PC-3 (cell line): Measurements from ENCODE around the gene PNPT1. TPM values are rescaled to one million over a fixed set of nuclear protein-coding genes. Genes with fewer than 3 reads are reported as not detected.
"Not testable (repeated sequence)": the region's sequence is repeated elsewhere in the genome, so short reads cannot be mapped to it uniquely, and the experiment has no call there.

Experiments used
- ATAC-seq: fragments of 200-7000 bp; cut with Tn5 transposase; 2 replicates; pipeline ENCODE4 v1.9.1; 2020; ENCODE audit warnings: mild to moderate bottlenecking, moderate library complexity
- BruUV-seq: library from RNA; stranded (reverse); fragments of 400-500 nt; replicated peaks from 2 replicates; lab custom pipeline; 2021; lab: Mats Ljungman, UMichigan
- CTCF ChIA-PET: fragments of 300-600 bp; sonication (Branson Sonifier 250); formaldehyde crosslinking; loops from one replicate; lab custom pipeline; 2022; ENCODE audit warnings: antibody characterized with exemption; lab: Charles Lee
- POLR2A ChIA-PET: fragments of 300-600 bp; sonication (Branson Sonifier 250); formaldehyde crosslinking; loops from one replicate; lab custom pipeline; 2022; ENCODE audit warnings: antibody characterized with exemption; ENCODE audit not compliant: unreplicated experiment; lab: Charles Lee
- DNase-seq: peaks from one replicate; pipeline ENCODE4 v3.0.0-alpha.2; 2015
- H2AFZ ChIP-seq: fragments of 300-600 bp; sonication (generic); 2 replicates; pipeline ENCODE4 v1.6.0; 2016; ENCODE audit warnings: antibody characterized with exemption, low read length
- H3F3A ChIP-seq: fragments of 300-600 bp; sonication (generic); one replicate; pipeline ENCODE4 v1.6.0; 2017; ENCODE audit warnings: antibody characterized with exemption, low read length, control low read depth, mild to moderate bottlenecking; ENCODE audit not compliant: unreplicated experiment
- H3K27ac ChIP-seq: fragments of 300-600 bp; sonication (generic); 2 replicates; pipeline ENCODE4 v1.5.1; 2016; ENCODE audit warnings: mild to moderate bottlenecking, low read length
- H3K27me3 ChIP-seq: fragments of 300-600 bp; sonication (generic); 2 replicates; pipeline ENCODE4 v1.6.1; 2016; ENCODE audit warnings: low read length, mixed read lengths
- H3K36me3 ChIP-seq: fragments of 300-600 bp; sonication (generic); 2 replicates; pipeline ENCODE4 v1.6.1; 2016; ENCODE audit warnings: low read depth, mixed run types, low read length, mixed read lengths
- H3K4me1 ChIP-seq: fragments of 300-600 bp; sonication (generic); 2 replicates; pipeline ENCODE4 v1.5.1; 2016; ENCODE audit warnings: low read length; ENCODE audit not compliant: insufficient read depth
- H3K4me2 ChIP-seq: fragments of 300-600 bp; sonication (generic); 2 replicates; pipeline ENCODE4 v1.6.0; 2016; ENCODE audit warnings: low read length
- H3K4me3 ChIP-seq: fragments of 300-600 bp; sonication (generic); 2 replicates; pipeline ENCODE4 v1.5.1; 2016; ENCODE audit warnings: mild to moderate bottlenecking, low read length, mixed read lengths
- H3K79me2 ChIP-seq: fragments of 300-600 bp; sonication (generic); 2 replicates; pipeline ENCODE4 v1.6.1; 2017; ENCODE audit warnings: low read length, mixed read lengths
- H3K9ac ChIP-seq: fragments of 300-600 bp; sonication (generic); 2 replicates; pipeline ENCODE4 v1.6.0; 2016; ENCODE audit warnings: mild to moderate bottlenecking, low read length
- H3K9me2 ChIP-seq: fragments of 300-600 bp; sonication (generic); replicated peaks from 2 replicates; pipeline ENCODE4 v1.6.1; 2016; ENCODE audit warnings: mixed run types, low read length, mixed read lengths
- H3K9me3 ChIP-seq: fragments of 300-600 bp; sonication (generic); 2 replicates; pipeline ENCODE4 v1.6.1; 2016; ENCODE audit warnings: low read length, mixed read lengths
- H4K20me1 ChIP-seq: fragments of 300-600 bp; sonication (generic); 2 replicates; pipeline ENCODE4 v1.6.1; 2016; ENCODE audit warnings: low read length, mixed read lengths
- CTCF ChIP-seq: fragments of 300-600 bp; sonication (generic); conservative IDR thresholded peaks from 2 replicates; pipeline ENCODE4 v1.5.1; 2017; ENCODE audit warnings: antibody characterized with exemption, low read depth, mild to moderate bottlenecking, low read length
- EZH2 ChIP-seq: fragments of 300-600 bp; sonication (generic); IDR thresholded peaks from one replicate; pipeline ENCODE4 v1.6.1; 2017; ENCODE audit warnings: antibody characterized with exemption, mild to moderate bottlenecking, low read length; ENCODE audit not compliant: unreplicated experiment
- EZH2phosphoT487 ChIP-seq: fragments of 300-600 bp; sonication (generic); IDR thresholded peaks from 2 replicates; pipeline ENCODE4 v1.6.1; 2018; ENCODE audit warnings: mild to moderate bottlenecking, antibody characterized with exemption, low read length, borderline replicate concordance
- intact Hi-C: fragments of 100-400 bp; cut with micrococcal nuclease; formaldehyde crosslinking; loops from 2 replicates; pipeline ENCODE4 v1.9.0; 2023
- total RNA-seq: library from RNA; depleted of rRNA; stranded (reverse); fragments of >200 nt; gene quantifications from 2 replicates; pipeline ENCODE4 v1.2.3, GENCODE V29; 2014

The PNPT1 gene
- total RNA-seq, 1 experiment from 2014 or later = 43.6 TPM

- no peaks in the 10 kb centered on the region for H3K4me1 ChIP-seq
- H3F3A ChIP-seq = no peaks in the 10 kb centered on the region
- H3K36me3 ChIP-seq = no peaks in the 10 kb centered on the region
- H3K9me2 ChIP-seq = no peaks in the 10 kb centered on the region
- ChIA-PET CTCF (no interaction called here), POLR2A (no interaction called here)
- H3K9ac ChIP-seq = no peak overlapping the region
- intact Hi-C loops = no loop called here
- H3K9me3 ChIP-seq = no peaks in the 10 kb centered on the region
- BruUV-seq = no TSS peak
- H3K4me3 ChIP-seq = no peak overlapping the region
- no peaks in the 10 kb centered on the region for H3K79me2 ChIP-seq
- ATAC-seq (no peak), DNase-seq (no peak)
- H2AFZ ChIP-seq = no peak overlapping the region
- H3K27me3 ChIP-seq = no peaks in the 10 kb centered on the region
- no peak for TF ChIP-seq EZH2phosphoT487
- TF ChIP-seq EZH2 = no peak
- no peak for TF ChIP-seq CTCF
- no peaks in the 10 kb centered on the region for H4K20me1 ChIP-seq
- no peak overlapping the region for H3K27ac ChIP-seq
- no peak overlapping the region for H3K4me2 ChIP-seq
Measured at GRCh38 chr2:55712477-55713060, 18.9 kb upstream of the PNPT1 start.

DNA sequence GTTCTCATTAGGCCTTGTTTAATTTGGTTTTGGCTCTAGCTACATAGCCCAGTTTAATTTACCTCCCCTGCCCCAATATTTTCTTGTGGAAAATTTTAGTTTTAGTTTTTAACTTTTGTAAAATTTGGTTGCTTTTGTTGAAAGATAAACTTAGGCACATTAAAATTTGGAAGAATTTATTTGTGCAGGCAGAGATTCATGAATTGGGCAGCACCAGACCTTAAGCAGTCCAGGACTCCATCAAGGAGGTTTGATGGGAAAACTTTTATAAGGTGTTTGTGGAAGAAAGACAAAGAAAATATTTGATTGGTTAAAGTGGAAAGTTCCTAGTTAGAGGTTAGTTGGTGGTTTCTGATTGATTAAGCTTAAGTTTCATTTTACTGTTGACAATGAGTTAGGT is 16.4 kb upstream of the PNPT1 start:
- no peak overlapping the region for H3K9ac ChIP-seq
- BruUV-seq = no TSS peak
- intact Hi-C loops = no loop called here
- ATAC-seq (no peak), DNase-seq (no peak)
- H3K79me2 ChIP-seq = no peaks in the 10 kb centered on the region
- POLR2A ChIA-PET = no interaction called here
- no peak overlapping the region for H3K4me3 ChIP-seq
- H4K20me1 ChIP-seq = no peaks in the 10 kb centered on the region
- no peaks in the 10 kb centered on the region for H3K9me3 ChIP-seq
- H3K4me1 ChIP-seq = no peaks in the 10 kb centered on the region
- no peaks in the 10 kb centered on the region for H3F3A ChIP-seq
- CTCF ChIA-PET = no interaction called here
- H2AFZ ChIP-seq = no peak overlapping the region
- no peaks in the 10 kb centered on the region for H3K36me3 ChIP-seq
- H3K27me3 ChIP-seq = no peaks in the 10 kb centered on the region
- H3K27ac ChIP-seq = no peak overlapping the region
- H3K4me2 ChIP-seq = no peak overlapping the region
- no peaks in the 10 kb centered on the region for H3K9me2 ChIP-seq
- TF ChIP-seq CTCF (no peak), EZH2 (no peak), EZH2phosphoT487 (no peak)

- H3F3A ChIP-seq = no peaks in the 10 kb centered on the region
- H3K27ac ChIP-seq = no peak overlapping the region
- H3K4me3 ChIP-seq = no peak overlapping the region
- no peaks in the 10 kb centered on the region for H3K4me1 ChIP-seq
- intact Hi-C loops = no loop called here
- TF ChIP-seq EZH2 (no peak), CTCF (no peak), EZH2phosphoT487 (no peak)
- H3K9ac ChIP-seq = no peak overlapping the region
- ChIA-PET POLR2A (no interaction called here), CTCF (no interaction called here)
- H3K36me3 ChIP-seq = no peaks in the 10 kb centered on the region
- no peak for ATAC-seq
- no peaks in the 10 kb centered on the region for H3K79me2 ChIP-seq
- no peaks in the 10 kb centered on the region for H3K9me3 ChIP-seq
- no peak overlapping the region for H3K4me2 ChIP-seq
- H3K9me2 ChIP-seq = no peaks in the 10 kb centered on the region
- DNase-seq = no peak
- H3K27me3 ChIP-seq = no peaks in the 10 kb centered on the region
- H4K20me1 ChIP-seq = no peaks in the 10 kb centered on the region
- no TSS peak for BruUV-seq
- H2AFZ ChIP-seq = no peak overlapping the region
Measured at GRCh38 chr2:55707751-55708150, 14.1 kb upstream of the PNPT1 start.

GRCh38 chr2:55706258-55706657 is 12.6 kb upstream of the PNPT1 start:
- H3K27me3 ChIP-seq, H3K9me3 ChIP-seq, POLR2A ChIA-PET, ATAC-seq, H3K27ac ChIP-seq, H3K4me2 ChIP-seq, H3K9me2 ChIP-seq, H3K4me1 ChIP-seq, BruUV-seq, H3K4me3 ChIP-seq, H3K36me3 ChIP-seq, H4K20me1 ChIP-seq, intact Hi-C loops, CTCF ChIA-PET, H3F3A ChIP-seq, H3K79me2 ChIP-seq, H2AFZ ChIP-seq, DNase-seq, H3K9ac ChIP-seq: not testable (repeated sequence)
